ENCODE data around the gene ERGIC1. TPM values are rescaled to one million over a fixed set of nuclear protein-coding genes. Genes with fewer than 3 reads are reported as not detected.

Gene ERGIC1
- total and polyA plus RNA-seq, 10 of the 15 experiments (the other 5 are each of a cell fraction or from before 2014, with no cell fraction given), result 8.8 to 104 (median 76.3) TPM

DNA sequence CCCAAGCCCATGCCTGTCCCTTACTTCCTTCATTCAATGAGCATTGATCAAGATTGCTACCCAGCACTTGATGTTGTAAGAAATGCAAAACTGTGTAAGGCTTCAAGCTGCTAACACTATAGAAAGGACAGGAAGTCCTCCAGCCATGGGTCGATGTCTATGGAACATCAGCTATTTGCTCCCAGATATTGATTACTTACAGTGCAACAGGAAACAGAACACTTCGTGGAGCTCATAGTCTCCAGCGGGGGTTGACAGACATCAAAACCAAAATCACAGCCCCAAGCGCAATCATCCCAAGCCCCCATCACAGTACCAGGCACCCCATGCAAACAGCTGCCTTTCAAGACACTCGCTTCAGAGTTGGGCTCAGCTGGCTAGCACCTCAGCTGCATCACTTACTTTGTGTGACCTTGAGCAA lies 36.3 kb upstream of the ERGIC1 start (continued):
- TF ChIP-seq NFYA (IDR thresholded peaks at IDR 0.05; ENCODE audit: borderline replicate concordance, low read depth, low read length) (no peak), ZNF622 (IDR thresholded peaks at IDR 0.05) (no peak), YY1 (IDR thresholded peaks at IDR 0.05; ENCODE audit: low read depth, low read length) (no peak), IKZF1 (conservative IDR thresholded peaks at IDR 0.05) (no peak), HCFC1 (IDR thresholded peaks at IDR 0.05; ENCODE audit: low read length) (no peak)
- TF ChIP-seq, protein P1, sequence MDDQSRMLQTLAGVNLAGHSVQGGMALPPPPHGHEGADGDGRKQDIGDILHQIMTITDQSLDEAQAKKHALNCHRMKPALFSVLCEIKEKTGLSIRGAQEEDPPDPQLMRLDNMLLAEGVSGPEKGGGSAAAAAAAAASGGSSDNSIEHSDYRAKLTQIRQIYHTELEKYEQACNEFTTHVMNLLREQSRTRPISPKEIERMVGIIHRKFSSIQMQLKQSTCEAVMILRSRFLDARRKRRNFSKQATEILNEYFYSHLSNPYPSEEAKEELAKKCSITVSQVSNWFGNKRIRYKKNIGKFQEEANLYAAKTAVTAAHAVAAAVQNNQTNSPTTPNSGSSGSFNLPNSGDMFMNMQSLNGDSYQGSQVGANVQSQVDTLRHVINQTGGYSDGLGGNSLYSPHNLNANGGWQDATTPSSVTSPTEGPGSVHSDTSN (IDR thresholded peaks at IDR 0.05; ENCODE audit: insufficient replicate concordance, low read depth, low read length), result no peak

DNA sequence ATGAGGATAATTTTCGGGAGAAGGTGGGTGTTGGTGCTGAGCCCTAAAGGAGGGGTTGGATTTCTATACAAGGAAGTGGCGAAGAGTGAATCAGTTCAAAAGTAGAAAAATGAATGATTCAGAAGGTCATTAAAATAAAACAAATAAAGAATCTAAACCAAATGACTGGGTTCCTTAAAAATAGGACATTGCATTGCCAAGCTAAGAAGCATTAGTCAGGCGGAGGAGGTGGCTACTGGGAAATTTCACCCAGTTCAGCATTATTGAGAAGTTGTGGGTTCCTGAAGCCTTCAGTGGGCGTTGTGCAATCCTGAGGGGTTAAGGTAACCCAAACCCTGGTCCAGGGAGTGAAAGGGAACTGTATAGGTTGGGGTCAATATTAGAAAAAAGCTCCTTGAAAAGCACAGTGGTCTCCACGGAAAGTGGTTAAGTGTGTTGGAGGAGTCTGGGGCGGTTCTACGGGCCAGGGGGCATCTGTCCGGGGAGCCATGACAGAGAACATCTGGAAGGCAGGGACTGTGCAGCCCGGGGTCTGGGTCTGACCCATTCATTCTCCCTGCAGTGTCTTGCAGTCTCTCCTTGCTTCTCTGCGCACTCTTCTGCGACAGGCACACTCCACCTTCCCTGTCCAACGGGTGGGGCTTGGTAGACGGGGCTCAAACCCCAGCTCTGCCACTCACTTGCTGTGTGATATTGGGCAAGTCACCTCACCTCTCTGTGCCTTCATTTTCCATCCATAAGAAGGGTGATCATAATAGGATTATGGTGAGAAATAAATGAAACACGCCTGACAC lies 35.4 kb upstream of the ERGIC1 start:
- no peak overlapping the region; the same call in 1 of the 2 replicates for H2AFZ ChIP-seq (ENCODE audit: control insufficient read depth, low read depth, low read length)
- no peak overlapping the region for H3K9ac ChIP-seq (ENCODE audit: control insufficient read depth, insufficient read depth, low read length)
- FAIRE-seq (no peak), ATAC-seq (no peak), DNase-seq (ENCODE audit: low read depth, low spot score) (no peak)
- ChIA-PET RAD21 (ENCODE audit: unreplicated experiment) (interaction anchor here (1.0 to 1.5 kb wide), 2 partner anchors 29 to 34 kb away, joined by 4 to 5 read pairs; no protein-coding TSS in a partner anchor), SMC1A (ENCODE audit: uncharacterized antibody, unreplicated experiment) (interaction anchor here (0.8 kb wide), 1 partner anchor 15 kb away, joined by 3 read pairs; no protein-coding TSS in a partner anchor), POLR2A (interaction anchor here (0.8 to 1.6 kb wide), 3 partner anchors 8 to 22 kb away, joined by 3 to 8 read pairs (median 4); no protein-coding TSS in a partner anchor), CTCF (interaction anchor here (0.6 to 1.6 kb wide), 7 partner anchors 10 to 134 kb away, joined by 3 to 8 read pairs (median 3); no protein-coding TSS in a partner anchor)
- no peak overlapping the region for H3K4me2 ChIP-seq (ENCODE audit: control insufficient read depth, insufficient read depth)
- H3K36me3 ChIP-seq (ENCODE audit: control insufficient read depth in 2 of 2, insufficient read depth in 2 of 2, low read length in 1 of 2), result no peaks in the 10 kb centered on the region
- H4K20me1 ChIP-seq (ENCODE audit: control insufficient read depth, insufficient read depth), result no peaks in the 10 kb centered on the region
- no peak overlapping the region for H3K27ac ChIP-seq (ENCODE audit: control insufficient read depth, insufficient read depth)
- peaks cover 21% of the 10 kb centered on the region for H3K4me1 ChIP-seq (ENCODE audit: control insufficient read depth, insufficient read depth, low read length)
- H3K79me2 ChIP-seq (ENCODE audit: control insufficient read depth, insufficient read depth, low read length), result no peaks in the 10 kb centered on the region
- peaks cover 3% of the 10 kb centered on the region; the same call in 2 of the 3 replicates for H3K9me3 ChIP-seq (replicated peaks; ENCODE audit: control insufficient read depth, insufficient read depth, low read length)
- intact Hi-C loops (cut with micrococcal nuclease; ENCODE audit: unreplicated experiment), result no loop called here
- 60% methylated on average over 14 of the region's 14 CpGs for WGBS (ENCODE audit: insufficient coverage, insufficient replicate concordance, low lambda C conversion rate, missing lambda C conversion rate)
- BruUV-seq (replicated peaks), result no TSS peak
- H3K27me3 ChIP-seq (replicated peaks in 1 of 2; ENCODE audit: control insufficient read depth in 2 of 2, insufficient read depth in 2 of 2, low read length in 1 of 2), result no peaks in the 10 kb centered on the region
- no peak overlapping the region for H3K4me3 ChIP-seq
- in situ Hi-C loops (cut with MboI), result no loop called here
- no peak for TF ChIP-seq GABPA (IDR thresholded peaks at IDR 0.05; ENCODE audit: low read depth)
- TF ChIP-seq, protein P2, sequence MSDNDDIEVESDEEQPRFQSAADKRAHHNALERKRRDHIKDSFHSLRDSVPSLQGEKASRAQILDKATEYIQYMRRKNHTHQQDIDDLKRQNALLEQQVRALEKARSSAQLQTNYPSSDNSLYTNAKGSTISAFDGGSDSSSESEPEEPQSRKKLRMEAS (IDR thresholded peaks at IDR 0.05; ENCODE audit: low read depth, low read length), result no peak
- no peak for TF ChIP-seq POLR2AphosphoS5 (IDR thresholded peaks at IDR 0.05; ENCODE audit: low read length)
- TF ChIP-seq ZNF24 (IDR thresholded peaks at IDR 0.05), result no peak
- no peak for TF ChIP-seq RCOR1 (conservative IDR thresholded peaks at IDR 0.05; ENCODE audit: low read depth, low read length)
- TF ChIP-seq NR2C1 (IDR thresholded peaks at IDR 0.05), result no peak
- TF ChIP-seq SMC3 (IDR thresholded peaks at IDR 0.05; ENCODE audit: borderline replicate concordance, low read length), result no peak
- TF ChIP-seq HCFC1 (IDR thresholded peaks at IDR 0.05; ENCODE audit: low read length), result no peak
- TF ChIP-seq MYC (IDR thresholded peaks at IDR 0.05; ENCODE audit: insufficient read depth, insufficient read length, insufficient replicate concordance, low read length, severe bottlenecking), result no peak
- no peak for TF ChIP-seq SRF (IDR thresholded peaks at IDR 0.05; ENCODE audit: low read depth in 2 of 2, low read length in 2 of 2)
- no peak for TF ChIP-seq POU2F2 (IDR thresholded peaks at IDR 0.05; ENCODE audit: borderline replicate concordance, low read depth, low read length)
- TF ChIP-seq, protein P3, sequence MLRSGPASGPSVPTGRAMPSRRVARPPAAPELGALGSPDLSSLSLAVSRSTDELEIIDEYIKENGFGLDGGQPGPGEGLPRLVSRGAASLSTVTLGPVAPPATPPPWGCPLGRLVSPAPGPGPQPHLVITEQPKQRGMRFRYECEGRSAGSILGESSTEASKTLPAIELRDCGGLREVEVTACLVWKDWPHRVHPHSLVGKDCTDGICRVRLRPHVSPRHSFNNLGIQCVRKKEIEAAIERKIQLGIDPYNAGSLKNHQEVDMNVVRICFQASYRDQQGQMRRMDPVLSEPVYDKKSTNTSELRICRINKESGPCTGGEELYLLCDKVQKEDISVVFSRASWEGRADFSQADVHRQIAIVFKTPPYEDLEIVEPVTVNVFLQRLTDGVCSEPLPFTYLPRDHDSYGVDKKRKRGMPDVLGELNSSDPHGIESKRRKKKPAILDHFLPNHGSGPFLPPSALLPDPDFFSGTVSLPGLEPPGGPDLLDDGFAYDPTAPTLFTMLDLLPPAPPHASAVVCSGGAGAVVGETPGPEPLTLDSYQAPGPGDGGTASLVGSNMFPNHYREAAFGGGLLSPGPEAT (IDR thresholded peaks at IDR 0.05; ENCODE audit: low read depth), result no peak
